Measurements from ENCODE around the gene FCHSD1. TPM values are rescaled to one million over a fixed set of nuclear protein-coding genes. Genes with fewer than 3 reads are reported as not detected.

FCHSD1 gene
- total and polyA plus RNA-seq, 2 experiments from 2014 or later = 18.0 to 27.4 TPM

DNA sequence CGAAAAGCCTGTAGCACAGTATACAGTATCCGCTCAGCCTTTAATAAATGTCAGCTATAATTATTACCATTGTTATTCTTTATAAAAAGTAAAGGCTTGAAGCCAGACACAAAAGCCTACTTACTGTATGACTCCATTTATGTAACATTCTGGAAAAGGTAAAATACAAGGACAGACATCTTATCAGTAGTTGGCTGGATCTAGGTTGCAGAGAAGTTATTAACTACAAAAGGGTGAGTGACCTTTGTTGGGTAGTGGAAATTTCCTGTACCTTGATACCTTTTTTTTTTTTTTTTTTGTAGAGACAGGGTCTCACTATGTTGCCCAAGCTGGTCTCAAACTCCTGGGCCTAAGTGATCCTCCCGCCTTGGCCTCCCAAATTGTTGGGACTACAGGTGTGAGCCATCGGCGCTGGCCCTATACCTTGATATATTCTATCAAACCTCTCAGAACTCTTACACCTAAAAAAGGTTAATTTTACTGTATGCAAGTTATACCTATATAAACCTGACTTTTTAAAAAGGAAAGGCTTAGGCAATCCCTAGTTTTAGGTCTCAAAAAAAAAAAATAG lies 20.6 kb downstream of the FCHSD1 start:
- no peak for TF ChIP-seq EZH2phosphoT487 (IDR thresholded peaks at IDR 0.05; ENCODE audit: low read depth, severe bottlenecking, unreplicated experiment)
- TF ChIP-seq CTCF (IDR thresholded peaks at IDR 0.05; ENCODE audit: poor library complexity) = no peak
- TF ChIP-seq EZH2 (IDR thresholded peaks at IDR 0.05; ENCODE audit: borderline replicate concordance) = no peak
- Histone ChIP-seq H3K27ac (no peak overlapping the region), H3K4me3 (no peak overlapping the region), H2AFZ (no peak overlapping the region), H3K4me1 (ENCODE audit: insufficient read depth) (peaks cover 7% of the 10 kb centered on the region), H3K79me2 (peaks cover 55% of the 10 kb centered on the region), H3K27me3 (no peaks in the 10 kb centered on the region), H3K36me3 (replicated peaks; ENCODE audit: insufficient read depth, low read depth) (no peaks in the 10 kb centered on the region), H3K9me2 (replicated peaks; ENCODE audit: insufficient read depth) (no peaks in the 10 kb centered on the region), H3K9me3 (ENCODE audit: low read depth) (no peaks in the 10 kb centered on the region), H4K20me1 (ENCODE audit: insufficient read depth, poor library complexity, severe bottlenecking) (peaks cover 7% of the 10 kb centered on the region), H3K4me2 (no peak overlapping the region)
- WGBS (ENCODE audit: low lambda C conversion rate, missing lambda C conversion rate) = 91% methylated on average over 5 of the region's 5 CpGs
- DNase-seq (ENCODE audit: low spot score) = no peak

DNA sequence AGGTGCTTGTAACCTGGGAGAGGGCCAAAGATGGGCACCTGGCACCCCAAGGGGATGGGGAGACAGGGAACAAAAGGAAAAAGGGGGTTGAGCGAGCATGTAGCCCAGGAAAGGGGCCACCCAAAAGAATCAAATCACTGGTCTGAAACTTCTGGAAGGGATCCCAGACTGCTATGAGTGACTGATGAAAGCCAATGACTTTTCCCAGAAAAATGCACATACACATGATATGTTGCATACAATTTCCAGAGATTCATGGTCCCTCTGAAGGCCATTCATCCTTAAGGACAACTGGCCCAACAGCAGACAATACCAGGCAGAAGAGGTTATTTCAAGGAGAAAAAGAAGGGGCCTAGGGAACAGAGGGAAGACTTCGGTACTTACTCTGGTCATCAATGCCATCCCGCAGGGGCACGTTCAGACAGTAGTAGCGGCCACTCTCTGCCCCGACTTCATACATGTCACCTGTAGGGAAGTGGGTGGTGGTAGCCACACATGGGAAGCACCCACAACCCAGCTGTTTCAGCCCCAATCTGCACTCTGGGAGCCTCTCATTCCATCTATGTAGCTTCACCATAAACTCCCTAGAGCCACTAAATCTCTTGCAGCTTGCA lies 22.9 kb downstream of the FCHSD1 start:
- Histone ChIP-seq H3K27ac (no peak overlapping the region), H3K79me2 (peaks cover 31% of the 10 kb centered on the region), H3K36me3 (replicated peaks; ENCODE audit: insufficient read depth, low read depth) (no peaks in the 10 kb centered on the region), H3K9me2 (replicated peaks; ENCODE audit: insufficient read depth) (no peaks in the 10 kb centered on the region), H4K20me1 (ENCODE audit: insufficient read depth, poor library complexity, severe bottlenecking) (no peaks in the 10 kb centered on the region), H2AFZ (no peak overlapping the region), H3K27me3 (no peaks in the 10 kb centered on the region), H3K4me2 (no peak overlapping the region), H3K9me3 (ENCODE audit: low read depth) (no peaks in the 10 kb centered on the region), H3K4me1 (ENCODE audit: insufficient read depth) (no peaks in the 10 kb centered on the region), H3K4me3 (no peak overlapping the region)
- no peak for TF ChIP-seq CTCF (IDR thresholded peaks at IDR 0.05; ENCODE audit: poor library complexity)
- WGBS (ENCODE audit: low lambda C conversion rate, missing lambda C conversion rate) = 96% methylated on average over 6 of the region's 6 CpGs
- no peak for DNase-seq (ENCODE audit: low spot score)

GRCh38 chr5:141623611-141624010 lies 27.6 kb downstream of the FCHSD1 start:
- Histone ChIP-seq H4K20me1 (ENCODE audit: insufficient read depth, poor library complexity, severe bottlenecking) (no peaks in the 10 kb centered on the region), H3K4me3 (no peak overlapping the region), H3K27ac (no peak overlapping the region), H3K36me3 (replicated peaks; ENCODE audit: insufficient read depth, low read depth) (no peaks in the 10 kb centered on the region), H3K4me1 (ENCODE audit: insufficient read depth) (no peaks in the 10 kb centered on the region), H2AFZ (no peak overlapping the region), H3K79me2 (no peaks in the 10 kb centered on the region), H3K4me2 (no peak overlapping the region), H3K9me2 (replicated peaks; ENCODE audit: insufficient read depth) (no peaks in the 10 kb centered on the region), H3K9me3 (ENCODE audit: low read depth) (no peaks in the 10 kb centered on the region), H3K27me3 (no peaks in the 10 kb centered on the region)
- WGBS (ENCODE audit: low lambda C conversion rate, missing lambda C conversion rate) = 54% methylated on average over 5 of the region's 5 CpGs
- no peak for DNase-seq (ENCODE audit: low spot score)
- TF ChIP-seq EZH2 (IDR thresholded peaks at IDR 0.05; ENCODE audit: borderline replicate concordance) (no peak), CTCF (IDR thresholded peaks at IDR 0.05; ENCODE audit: poor library complexity) (no peak), EZH2phosphoT487 (IDR thresholded peaks at IDR 0.05; ENCODE audit: low read depth, severe bottlenecking, unreplicated experiment) (no peak)
